Stimulated activated CD4-positive, alpha-beta T cell treated with anti-CD3 and anti-CD28 coated beads, TNF-alpha, amount 100 ng/mL, for 24 hours (primary cell): Measurements from ENCODE around the gene WDFY3.
"Not testable (repeated sequence)": the region's sequence is repeated elsewhere in the genome, so short reads cannot be mapped to it uniquely, and the experiment has no call there.

Source experiments
- DNase-seq, 3 experiments: peaks; one replicate each; pipeline ENCODE4 v3.0.0-alpha.2; 2020; ENCODE audit warnings: low read depth in 3 of 3

Gene WDFY3

GRCh38 chr4:84855774-84856173 lies 110.7 kb downstream of the WDFY3 start:
- no peak for DNase-seq

- DNase-seq: no peak
Measured at GRCh38 chr4:84852081-84852480, 114.4 kb downstream of the WDFY3 start.

GRCh38 chr4:84849051-84849640 lies 117.3 kb downstream of the WDFY3 start:
- DNase-seq: no peak

- no peak for DNase-seq
Measured at GRCh38 chr4:84848432-84848831, 118.1 kb downstream of the WDFY3 start.

- DNase-seq: no peak
Measured at GRCh38 chr4:84847978-84848377, 118.5 kb downstream of the WDFY3 start.

- no peak for DNase-seq
Measured at GRCh38 chr4:84846985-84847384, 119.5 kb downstream of the WDFY3 start.

- no peak for DNase-seq
Measured at GRCh38 chr4:84841435-84841834, 125.1 kb downstream of the WDFY3 start.

- DNase-seq: no peak
Measured at GRCh38 chr4:84837751-84838150, 128.7 kb downstream of the WDFY3 start.

GRCh38 chr4:84829633-84830032 lies 136.9 kb downstream of the WDFY3 start:
- not testable (repeated sequence) for DNase-seq

- no peak for DNase-seq
Measured at GRCh38 chr4:84826681-84827080, 139.8 kb downstream of the WDFY3 start.

- no peak for DNase-seq
Measured at GRCh38 chr4:84825701-84826341, 140.7 kb downstream of the WDFY3 start.

GRCh38 chr4:84821064-84821463 lies 145.4 kb downstream of the WDFY3 start:
- no peak for DNase-seq

- no peak for DNase-seq
Measured at GRCh38 chr4:84814094-84814750, 152.3 kb downstream of the WDFY3 start.

GRCh38 chr4:84809946-84810345 lies 156.5 kb downstream of the WDFY3 start:
- no peak for DNase-seq

- no peak for DNase-seq
Measured at GRCh38 chr4:84808332-84808731, 158.2 kb downstream of the WDFY3 start.

GRCh38 chr4:84806541-84806940 lies 159.9 kb downstream of the WDFY3 start:
- not testable (repeated sequence) for DNase-seq

GRCh38 chr4:84804136-84804535 lies 162.4 kb downstream of the WDFY3 start:
- no peak for DNase-seq

- DNase-seq: no peak
Measured at GRCh38 chr4:84803720-84804119, 162.8 kb downstream of the WDFY3 start.

GRCh38 chr4:84803116-84803515 lies 163.4 kb downstream of the WDFY3 start:
- no peak for DNase-seq

GRCh38 chr4:84800256-84800655 lies 166.2 kb downstream of the WDFY3 start:
- no peak for DNase-seq

GRCh38 chr4:84799318-84799717 lies 167.2 kb downstream of the WDFY3 start:
- no peak for DNase-seq

GRCh38 chr4:84796394-84796793 lies 170.1 kb downstream of the WDFY3 start:
- DNase-seq: no peak
